ENCODE data around the gene DYNLT4. TPM values are rescaled to one million over a fixed set of nuclear protein-coding genes. Genes with fewer than 3 reads are reported as not detected.
"Not testable (repeated sequence)": the region's sequence is repeated elsewhere in the genome, so short reads cannot be mapped to it uniquely, and the experiment has no call there.

DYNLT4 gene
- polyA plus RNA-seq, 4 donors: 0.30 TPM; not detected in 3

GRCh38 chr1:44829506-44830384 is 22.6 kb upstream of the DYNLT4 start:
- no peak for DNase-seq (ENCODE audit: low read depth in 4 of 4, low spot score in 3 of 4)

GRCh38 chr1:44828841-44829440 is 21.8 kb upstream of the DYNLT4 start:
- DNase-seq (ENCODE audit: low read depth in 4 of 4, low spot score in 3 of 4): no peak

GRCh38 chr1:44828003-44828651 is 21.0 kb upstream of the DYNLT4 start:
- DNase-seq (ENCODE audit: low read depth in 4 of 4, low spot score in 3 of 4): no peak

- DNase-seq (ENCODE audit: low read depth in 4 of 4, low spot score in 3 of 4): no peak
Measured at GRCh38 chr1:44827197-44828002, 20.2 kb upstream of the DYNLT4 start.

- DNase-seq (ENCODE audit: low read depth in 4 of 4, low spot score in 3 of 4): no peak
Measured at GRCh38 chr1:44826375-44827196, 19.4 kb upstream of the DYNLT4 start.

GRCh38 chr1:44824392-44824791 is 17.2 kb upstream of the DYNLT4 start:
- DNase-seq (ENCODE audit: low read depth in 4 of 4, low spot score in 3 of 4): not testable (repeated sequence)

- DNase-seq (ENCODE audit: low read depth in 4 of 4, low spot score in 3 of 4): no peak
Measured at GRCh38 chr1:44822981-44823451, 15.9 kb upstream of the DYNLT4 start.

- DNase-seq (ENCODE audit: low read depth in 4 of 4, low spot score in 3 of 4): no peak
Measured at GRCh38 chr1:44822131-44822701, 15.1 kb upstream of the DYNLT4 start.

- DNase-seq (ENCODE audit: low read depth in 4 of 4, low spot score in 3 of 4): no peak
Measured at GRCh38 chr1:44821240-44821715, 14.1 kb upstream of the DYNLT4 start.

GRCh38 chr1:44820328-44821239 is 13.4 kb upstream of the DYNLT4 start:
- DNase-seq (ENCODE audit: low read depth in 4 of 4, low spot score in 3 of 4): no peak

- peak in 2 of 4 donors; percentile 75 to 80 for DNase-seq (ENCODE audit: low read depth in 4 of 4, low spot score in 3 of 4)
Measured at GRCh38 chr1:44819608-44820327, 12.6 kb upstream of the DYNLT4 start.

- DNase-seq (ENCODE audit: low read depth in 4 of 4, low spot score in 3 of 4): no peak
Measured at GRCh38 chr1:44819196-44819607, 12.1 kb upstream of the DYNLT4 start.

- no peak for DNase-seq (ENCODE audit: low read depth in 4 of 4, low spot score in 3 of 4)
Measured at GRCh38 chr1:44817771-44818495, 10.8 kb upstream of the DYNLT4 start.

- no peak for DNase-seq (ENCODE audit: low read depth in 4 of 4, low spot score in 3 of 4)
Measured at GRCh38 chr1:44817307-44817706, 10.2 kb upstream of the DYNLT4 start.

- not testable (repeated sequence) for DNase-seq (ENCODE audit: low read depth in 4 of 4, low spot score in 3 of 4)
Measured at GRCh38 chr1:44815926-44816325, 8.8 kb upstream of the DYNLT4 start.

GRCh38 chr1:44812822-44813543 is 5.8 kb upstream of the DYNLT4 start:
- no peak for DNase-seq (ENCODE audit: low read depth in 4 of 4, low spot score in 3 of 4)
